ENCODE data around the gene BTBD10.

Gene BTBD10

DNA sequence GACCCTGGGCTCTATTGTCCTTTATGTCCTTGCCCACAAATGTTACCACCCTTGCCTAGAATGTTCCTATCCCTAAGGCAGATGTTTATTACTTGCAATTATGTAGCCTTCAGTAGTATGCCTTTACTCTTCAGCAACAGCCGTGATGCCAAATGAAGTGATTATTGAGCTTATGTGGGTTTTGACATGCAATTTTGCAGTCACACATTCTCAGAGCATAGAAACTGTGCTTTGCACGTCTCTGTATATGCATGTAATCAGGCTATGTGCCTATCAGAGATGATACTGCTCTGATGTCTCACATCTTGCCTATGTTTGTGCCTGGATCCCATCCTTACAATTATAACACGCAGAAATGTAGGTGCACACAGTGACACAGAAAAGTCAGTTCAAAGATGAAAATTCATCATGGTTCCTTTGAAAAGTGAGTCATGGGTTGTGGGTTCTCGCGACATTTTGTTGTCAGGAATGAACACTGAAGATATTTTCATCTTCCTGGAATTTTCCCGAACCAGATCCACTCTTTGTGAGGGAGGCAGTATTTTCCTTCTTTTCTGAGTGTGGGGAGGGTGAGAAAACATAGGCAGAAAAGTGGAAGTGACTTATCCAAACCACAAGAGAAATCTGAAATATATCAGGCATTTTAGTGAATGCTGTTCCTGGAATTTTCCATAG, 104.3 kb downstream of the BTBD10 start:
- ATAC-seq: no peak; the same call in 2 of the 3 replicates
- TF ChIP-seq ZNF8 (CRISPR knock-in tag; IDR thresholded peaks at IDR 0.05) (no peak), CSDC2 (CRISPR knock-in tag; IDR thresholded peaks at IDR 0.05) (no peak), RARB (CRISPR knock-in tag; IDR thresholded peaks at IDR 0.05) (no peak), BACH2 (CRISPR knock-in tag; IDR thresholded peaks at IDR 0.05; ENCODE audit: borderline replicate concordance) (no peak), ARNTL (CRISPR knock-in tag; IDR thresholded peaks at IDR 0.05; ENCODE audit: borderline replicate concordance, low read depth) (no peak), ZNF70 (CRISPR knock-in tag; IDR thresholded peaks at IDR 0.05) (no peak), ZNF565 (CRISPR knock-in tag; conservative IDR thresholded peaks at IDR 0.05; ENCODE audit: low read depth) (no peak), GLIS3 (CRISPR knock-in tag; IDR thresholded peaks at IDR 0.05) (no peak), ESRRG (CRISPR knock-in tag; IDR thresholded peaks at IDR 0.05) (no peak), ZFP3 (CRISPR knock-in tag; IDR thresholded peaks at IDR 0.05) (no peak), TOX (CRISPR knock-in tag; IDR thresholded peaks at IDR 0.05; ENCODE audit: borderline replicate concordance) (no peak), ISL1 (CRISPR knock-in tag; IDR thresholded peaks at IDR 0.05) (no peak)
- TF ChIP-seq, protein P1, sequence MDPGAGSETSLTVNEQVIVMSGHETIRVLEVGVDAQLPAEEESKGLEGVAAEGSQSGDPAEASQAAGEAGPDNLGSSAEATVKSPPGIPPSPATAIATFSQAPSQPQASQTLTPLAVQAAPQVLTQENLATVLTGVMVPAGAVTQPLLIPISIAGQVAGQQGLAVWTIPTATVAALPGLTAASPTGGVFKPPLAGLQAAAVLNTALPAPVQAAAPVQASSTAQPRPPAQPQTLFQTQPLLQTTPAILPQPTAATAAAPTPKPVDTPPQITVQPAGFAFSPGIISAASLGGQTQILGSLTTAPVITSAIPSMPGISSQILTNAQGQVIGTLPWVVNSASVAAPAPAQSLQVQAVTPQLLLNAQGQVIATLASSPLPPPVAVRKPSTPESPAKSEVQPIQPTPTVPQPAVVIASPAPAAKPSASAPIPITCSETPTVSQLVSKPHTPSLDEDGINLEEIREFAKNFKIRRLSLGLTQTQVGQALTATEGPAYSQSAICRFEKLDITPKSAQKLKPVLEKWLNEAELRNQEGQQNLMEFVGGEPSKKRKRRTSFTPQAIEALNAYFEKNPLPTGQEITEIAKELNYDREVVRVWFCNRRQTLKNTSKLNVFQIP (CRISPR knock-in tag; IDR thresholded peaks at IDR 0.05; ENCODE audit: borderline replicate concordance, low read depth): no peak
- TF ChIP-seq, protein P2, sequence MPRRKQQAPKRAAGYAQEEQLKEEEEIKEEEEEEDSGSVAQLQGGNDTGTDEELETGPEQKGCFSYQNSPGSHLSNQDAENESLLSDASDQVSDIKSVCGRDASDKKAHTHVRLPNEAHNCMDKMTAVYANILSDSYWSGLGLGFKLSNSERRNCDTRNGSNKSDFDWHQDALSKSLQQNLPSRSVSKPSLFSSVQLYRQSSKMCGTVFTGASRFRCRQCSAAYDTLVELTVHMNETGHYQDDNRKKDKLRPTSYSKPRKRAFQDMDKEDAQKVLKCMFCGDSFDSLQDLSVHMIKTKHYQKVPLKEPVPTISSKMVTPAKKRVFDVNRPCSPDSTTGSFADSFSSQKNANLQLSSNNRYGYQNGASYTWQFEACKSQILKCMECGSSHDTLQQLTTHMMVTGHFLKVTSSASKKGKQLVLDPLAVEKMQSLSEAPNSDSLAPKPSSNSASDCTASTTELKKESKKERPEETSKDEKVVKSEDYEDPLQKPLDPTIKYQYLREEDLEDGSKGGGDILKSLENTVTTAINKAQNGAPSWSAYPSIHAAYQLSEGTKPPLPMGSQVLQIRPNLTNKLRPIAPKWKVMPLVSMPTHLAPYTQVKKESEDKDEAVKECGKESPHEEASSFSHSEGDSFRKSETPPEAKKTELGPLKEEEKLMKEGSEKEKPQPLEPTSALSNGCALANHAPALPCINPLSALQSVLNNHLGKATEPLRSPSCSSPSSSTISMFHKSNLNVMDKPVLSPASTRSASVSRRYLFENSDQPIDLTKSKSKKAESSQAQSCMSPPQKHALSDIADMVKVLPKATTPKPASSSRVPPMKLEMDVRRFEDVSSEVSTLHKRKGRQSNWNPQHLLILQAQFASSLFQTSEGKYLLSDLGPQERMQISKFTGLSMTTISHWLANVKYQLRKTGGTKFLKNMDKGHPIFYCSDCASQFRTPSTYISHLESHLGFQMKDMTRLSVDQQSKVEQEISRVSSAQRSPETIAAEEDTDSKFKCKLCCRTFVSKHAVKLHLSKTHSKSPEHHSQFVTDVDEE (CRISPR knock-in tag; IDR thresholded peaks at IDR 0.05): no peak
- TF ChIP-seq, protein P3, sequence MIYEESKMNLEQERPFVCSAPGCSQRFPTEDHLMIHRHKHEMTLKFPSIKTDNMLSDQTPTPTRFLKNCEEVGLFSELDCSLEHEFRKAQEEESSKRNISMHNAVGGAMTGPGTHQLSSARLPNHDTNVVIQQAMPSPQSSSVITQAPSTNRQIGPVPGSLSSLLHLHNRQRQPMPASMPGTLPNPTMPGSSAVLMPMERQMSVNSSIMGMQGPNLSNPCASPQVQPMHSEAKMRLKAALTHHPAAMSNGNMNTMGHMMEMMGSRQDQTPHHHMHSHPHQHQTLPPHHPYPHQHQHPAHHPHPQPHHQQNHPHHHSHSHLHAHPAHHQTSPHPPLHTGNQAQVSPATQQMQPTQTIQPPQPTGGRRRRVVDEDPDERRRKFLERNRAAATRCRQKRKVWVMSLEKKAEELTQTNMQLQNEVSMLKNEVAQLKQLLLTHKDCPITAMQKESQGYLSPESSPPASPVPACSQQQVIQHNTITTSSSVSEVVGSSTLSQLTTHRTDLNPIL (CRISPR knock-in tag; IDR thresholded peaks at IDR 0.05; ENCODE audit: low read depth): no peak

DNA sequence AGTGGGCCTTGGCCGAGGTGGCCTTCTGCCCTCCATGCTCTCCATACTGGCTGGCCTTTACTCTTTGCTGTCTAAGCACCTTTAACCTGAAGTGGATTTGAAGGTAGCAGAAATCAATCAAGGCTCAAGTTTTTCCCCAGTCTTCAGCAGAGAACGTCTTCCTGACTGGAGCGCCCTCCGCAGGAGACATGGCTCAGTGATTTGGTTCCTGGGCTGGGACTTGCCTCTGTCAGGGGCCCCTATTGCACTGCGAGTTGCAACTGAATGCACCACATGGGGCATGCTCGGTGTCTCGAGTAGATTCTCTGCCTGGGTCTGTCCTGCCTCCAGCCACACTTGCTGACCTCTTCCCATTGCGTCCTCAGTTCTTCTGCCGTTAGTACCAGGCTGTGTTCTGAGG, 105.8 kb downstream of the BTBD10 start:
- TF ChIP-seq RARB (CRISPR knock-in tag; IDR thresholded peaks at IDR 0.05) (no peak), ZC3H10 (CRISPR knock-in tag; IDR thresholded peaks at IDR 0.05) (no peak), ARNTL (CRISPR knock-in tag; IDR thresholded peaks at IDR 0.05; ENCODE audit: borderline replicate concordance, low read depth) (no peak), TCF4 (CRISPR knock-in tag; IDR thresholded peaks at IDR 0.05; ENCODE audit: borderline replicate concordance) (no peak), CSDC2 (CRISPR knock-in tag; IDR thresholded peaks at IDR 0.05) (no peak), ZNF70 (CRISPR knock-in tag; IDR thresholded peaks at IDR 0.05) (no peak), ZNF565 (CRISPR knock-in tag; conservative IDR thresholded peaks at IDR 0.05; ENCODE audit: low read depth) (no peak), TOX (CRISPR knock-in tag; IDR thresholded peaks at IDR 0.05; ENCODE audit: borderline replicate concordance) (no peak), ZNF8 (CRISPR knock-in tag; IDR thresholded peaks at IDR 0.05) (no peak), BACH2 (CRISPR knock-in tag; IDR thresholded peaks at IDR 0.05; ENCODE audit: borderline replicate concordance) (no peak), ISL1 (CRISPR knock-in tag; IDR thresholded peaks at IDR 0.05) (no peak), GLIS3 (CRISPR knock-in tag; IDR thresholded peaks at IDR 0.05) (no peak), ZFP30 (CRISPR knock-in tag; IDR thresholded peaks at IDR 0.05) (no peak)
- TF ChIP-seq, protein P2 (CRISPR knock-in tag; IDR thresholded peaks at IDR 0.05): no peak
- TF ChIP-seq, protein P3 (CRISPR knock-in tag; IDR thresholded peaks at IDR 0.05; ENCODE audit: low read depth): no peak
- TF ChIP-seq, protein P4, sequence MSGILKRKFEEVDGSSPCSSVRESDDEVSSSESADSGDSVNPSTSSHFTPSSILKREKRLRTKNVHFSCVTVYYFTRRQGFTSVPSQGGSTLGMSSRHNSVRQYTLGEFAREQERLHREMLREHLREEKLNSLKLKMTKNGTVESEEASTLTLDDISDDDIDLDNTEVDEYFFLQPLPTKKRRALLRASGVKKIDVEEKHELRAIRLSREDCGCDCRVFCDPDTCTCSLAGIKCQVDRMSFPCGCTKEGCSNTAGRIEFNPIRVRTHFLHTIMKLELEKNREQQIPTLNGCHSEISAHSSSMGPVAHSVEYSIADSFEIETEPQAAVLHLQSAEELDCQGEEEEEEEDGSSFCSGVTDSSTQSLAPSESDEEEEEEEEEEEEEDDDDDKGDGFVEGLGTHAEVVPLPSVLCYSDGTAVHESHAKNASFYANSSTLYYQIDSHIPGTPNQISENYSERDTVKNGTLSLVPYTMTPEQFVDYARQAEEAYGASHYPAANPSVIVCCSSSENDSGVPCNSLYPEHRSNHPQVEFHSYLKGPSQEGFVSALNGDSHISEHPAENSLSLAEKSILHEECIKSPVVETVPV (CRISPR knock-in tag; IDR thresholded peaks at IDR 0.05): no peak
- TF ChIP-seq, protein P5, sequence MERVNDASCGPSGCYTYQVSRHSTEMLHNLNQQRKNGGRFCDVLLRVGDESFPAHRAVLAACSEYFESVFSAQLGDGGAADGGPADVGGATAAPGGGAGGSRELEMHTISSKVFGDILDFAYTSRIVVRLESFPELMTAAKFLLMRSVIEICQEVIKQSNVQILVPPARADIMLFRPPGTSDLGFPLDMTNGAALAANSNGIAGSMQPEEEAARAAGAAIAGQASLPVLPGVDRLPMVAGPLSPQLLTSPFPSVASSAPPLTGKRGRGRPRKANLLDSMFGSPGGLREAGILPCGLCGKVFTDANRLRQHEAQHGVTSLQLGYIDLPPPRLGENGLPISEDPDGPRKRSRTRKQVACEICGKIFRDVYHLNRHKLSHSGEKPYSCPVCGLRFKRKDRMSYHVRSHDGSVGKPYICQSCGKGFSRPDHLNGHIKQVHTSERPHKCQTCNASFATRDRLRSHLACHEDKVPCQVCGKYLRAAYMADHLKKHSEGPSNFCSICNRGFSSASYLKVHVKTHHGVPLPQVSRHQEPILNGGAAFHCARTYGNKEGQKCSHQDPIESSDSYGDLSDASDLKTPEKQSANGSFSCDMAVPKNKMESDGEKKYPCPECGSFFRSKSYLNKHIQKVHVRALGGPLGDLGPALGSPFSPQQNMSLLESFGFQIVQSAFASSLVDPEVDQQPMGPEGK (CRISPR knock-in tag; IDR thresholded peaks at IDR 0.05; ENCODE audit: borderline replicate concordance): no peak
- TF ChIP-seq, protein P1 (CRISPR knock-in tag; IDR thresholded peaks at IDR 0.05; ENCODE audit: borderline replicate concordance, low read depth): no peak
- no peak for ATAC-seq

Measured in SK-N-SH treated with all-trans-retinoic acid at 6 μM for 48 hours (cell line).